AG04450 (cell line): Measurements from ENCODE around the gene MEOX1. TPM values are rescaled to one million over a fixed set of nuclear protein-coding genes. Genes with fewer than 3 reads are reported as not detected.

ENCODE experiments used
- CTCF ChIA-PET: fragments of 300-600, 350-600 bp; formaldehyde crosslinking; extraction: SDS; loops from one replicate; lab custom pipeline; 2022; ENCODE audit warnings: antibody characterized with exemption, inconsistent platforms; lab: Charles Lee
- POLR2A ChIA-PET: fragments of 350-600 bp; formaldehyde crosslinking; extraction: SDS; loops from one replicate; lab custom pipeline; 2021; ENCODE audit warnings: antibody characterized with exemption, inconsistent platforms; lab: Yijun Ruan, JAX
- DNase-seq: peaks from one replicate; pipeline ENCODE4 v3.0.0-alpha.2; 2011; ENCODE audit warnings: low read depth, low spot score
- H3K27ac ChIP-seq: one replicate; pipeline ENCODE4 v1.5.1; 2012; ENCODE audit warnings: low read depth, low read length, control low read depth
- H3K27me3 ChIP-seq: one replicate; pipeline ENCODE4 v1.6.0; 2012; ENCODE audit warnings: low read length; ENCODE audit not compliant: control insufficient read depth, insufficient read depth
- H3K4me3 ChIP-seq: 2 replicates; pipeline ENCODE4 v1.5.1; 2011; ENCODE audit warnings: mild to moderate bottlenecking, low read depth, low read length, control low read depth
- H3K9me3 ChIP-seq: 2 replicates; pipeline ENCODE4 v1.5.1; 2012; ENCODE audit warnings: low read length; ENCODE audit not compliant: control insufficient read depth, insufficient read depth
- polyA plus RNA-seq: library from polyadenylated mRNA; depleted of rRNA; stranded (reverse); fragments of >200 nt; gene quantifications from 2 replicates; pipeline ENCODE4 v1.2.3, GENCODE V29; 2011
- TF ChIP-seq, protein P1 (sequence below): IDR thresholded peaks from 2 replicates; pipeline ENCODE4 v1.5.1; 2011; ENCODE audit warnings: low read depth, low read length, control low read depth, inconsistent platforms

Gene MEOX1
- polyA plus RNA-seq, 1 experiment: 0.07 TPM

DNA sequence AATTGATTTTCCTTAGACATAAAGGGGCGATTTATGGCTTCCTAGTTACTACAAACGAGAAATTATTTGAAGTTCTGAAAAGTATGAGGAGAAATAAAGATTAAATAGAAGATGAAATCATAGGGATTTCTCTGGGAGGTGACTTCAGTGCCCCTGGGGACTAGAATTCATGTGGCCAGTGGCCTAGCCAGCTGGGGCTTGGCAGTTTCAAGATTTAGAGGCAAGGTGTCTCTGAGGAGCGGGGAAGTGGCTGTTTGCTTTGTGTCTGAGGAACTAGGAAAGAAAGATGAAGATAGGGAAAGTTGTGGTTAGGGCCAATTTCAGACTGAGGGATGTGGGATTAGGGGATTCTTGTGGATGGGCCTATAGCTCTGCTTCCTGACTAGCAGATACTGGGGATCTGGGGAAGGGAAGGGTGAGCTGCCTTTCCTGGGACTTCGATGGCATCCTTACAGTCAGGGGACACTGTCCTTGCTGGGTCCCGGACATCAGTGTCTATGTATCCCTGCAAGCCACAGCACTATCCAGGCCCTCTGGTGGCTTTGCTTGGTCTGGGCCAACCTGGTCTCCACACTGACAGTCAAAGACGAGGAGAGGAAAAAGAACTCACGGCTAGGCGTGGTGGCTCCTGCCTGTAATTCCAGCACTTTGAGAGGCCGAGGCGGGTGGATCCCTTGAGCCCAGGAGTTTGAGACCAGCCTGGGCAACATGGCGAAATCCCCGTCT lies 22.4 kb upstream of the MEOX1 start:
- Histone ChIP-seq H3K9me3 (no peaks in the 10 kb centered on the region), H3K27ac (no peak overlapping the region), H3K27me3 (peaks cover 30% of the 10 kb centered on the region), H3K4me3 (no peak overlapping the region)
- CTCF ChIA-PET: interaction anchor here (0.5 to 1.1 kb wide), 4 partner anchors 10 to 153 kb away, joined by 3 to 5 read pairs (median 4); no protein-coding TSS in a partner anchor
- POLR2A ChIA-PET: no interaction called here
- TF ChIP-seq, protein P1, sequence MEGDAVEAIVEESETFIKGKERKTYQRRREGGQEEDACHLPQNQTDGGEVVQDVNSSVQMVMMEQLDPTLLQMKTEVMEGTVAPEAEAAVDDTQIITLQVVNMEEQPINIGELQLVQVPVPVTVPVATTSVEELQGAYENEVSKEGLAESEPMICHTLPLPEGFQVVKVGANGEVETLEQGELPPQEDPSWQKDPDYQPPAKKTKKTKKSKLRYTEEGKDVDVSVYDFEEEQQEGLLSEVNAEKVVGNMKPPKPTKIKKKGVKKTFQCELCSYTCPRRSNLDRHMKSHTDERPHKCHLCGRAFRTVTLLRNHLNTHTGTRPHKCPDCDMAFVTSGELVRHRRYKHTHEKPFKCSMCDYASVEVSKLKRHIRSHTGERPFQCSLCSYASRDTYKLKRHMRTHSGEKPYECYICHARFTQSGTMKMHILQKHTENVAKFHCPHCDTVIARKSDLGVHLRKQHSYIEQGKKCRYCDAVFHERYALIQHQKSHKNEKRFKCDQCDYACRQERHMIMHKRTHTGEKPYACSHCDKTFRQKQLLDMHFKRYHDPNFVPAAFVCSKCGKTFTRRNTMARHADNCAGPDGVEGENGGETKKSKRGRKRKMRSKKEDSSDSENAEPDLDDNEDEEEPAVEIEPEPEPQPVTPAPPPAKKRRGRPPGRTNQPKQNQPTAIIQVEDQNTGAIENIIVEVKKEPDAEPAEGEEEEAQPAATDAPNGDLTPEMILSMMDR: no peak
- no peak for DNase-seq

DNA sequence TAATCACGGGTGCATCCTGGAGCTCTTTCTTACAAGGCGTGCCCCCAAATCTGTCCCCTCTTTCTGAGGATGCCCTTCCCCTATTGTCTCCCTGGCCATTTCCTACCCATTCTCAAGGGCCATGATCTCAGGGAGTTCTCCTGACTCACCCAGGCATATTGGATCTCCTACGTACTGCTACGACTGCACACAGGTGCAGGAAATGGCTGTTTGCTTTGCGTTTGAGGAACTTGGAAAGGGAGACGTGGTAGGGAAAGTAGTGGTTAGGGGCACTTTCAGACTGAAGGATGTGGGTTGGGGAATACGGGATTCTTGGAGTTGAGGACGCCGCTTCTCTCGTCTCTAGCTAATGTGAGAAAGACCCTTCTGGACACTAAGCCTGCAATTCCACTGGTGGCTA lies 18.7 kb upstream of the MEOX1 start:
- no peak overlapping the region for H3K27ac ChIP-seq
- TF ChIP-seq, protein P1: no peak
- H3K4me3 ChIP-seq: no peak overlapping the region
- ChIA-PET POLR2A (no interaction called here), CTCF (interaction anchor here (0.7 to 1.4 kb wide), 3 partner anchors 11 to 161 kb away, joined by 3 to 7 read pairs (median 5); no protein-coding TSS in a partner anchor)
- H3K9me3 ChIP-seq: no peaks in the 10 kb centered on the region
- peaks cover 14% of the 10 kb centered on the region for H3K27me3 ChIP-seq
- no peak for DNase-seq

DNA sequence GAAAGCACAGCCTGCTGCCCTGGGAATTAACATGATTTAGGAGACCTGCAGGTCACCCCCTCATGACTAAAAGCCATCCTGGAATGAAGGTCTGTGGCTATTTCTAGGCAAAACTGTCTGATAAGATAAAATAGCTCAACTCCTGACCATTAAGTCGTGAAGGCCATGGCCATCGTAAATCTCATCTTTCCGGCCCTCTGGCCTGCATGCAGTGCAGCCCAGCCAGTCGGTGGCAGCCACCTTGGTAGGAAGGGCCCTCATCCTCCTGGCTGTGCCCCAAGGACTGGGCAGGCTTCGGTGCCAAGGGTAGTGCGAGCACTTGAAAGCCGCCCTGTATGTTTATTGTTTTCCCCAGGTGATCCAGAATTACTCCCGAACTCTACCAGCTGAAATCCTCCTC lies 18.2 kb upstream of the MEOX1 start:
- Histone ChIP-seq H3K9me3 (no peaks in the 10 kb centered on the region), H3K27ac (no peak overlapping the region), H3K4me3 (no peak overlapping the region), H3K27me3 (peaks cover 14% of the 10 kb centered on the region)
- DNase-seq: no peak
- TF ChIP-seq, protein P1: no peak
- POLR2A ChIA-PET: no interaction called here
- CTCF ChIA-PET: interaction anchor here (0.7 to 1.4 kb wide), 4 partner anchors 10 to 160 kb away, joined by 3 to 7 read pairs (median 4); no protein-coding TSS in a partner anchor

DNA sequence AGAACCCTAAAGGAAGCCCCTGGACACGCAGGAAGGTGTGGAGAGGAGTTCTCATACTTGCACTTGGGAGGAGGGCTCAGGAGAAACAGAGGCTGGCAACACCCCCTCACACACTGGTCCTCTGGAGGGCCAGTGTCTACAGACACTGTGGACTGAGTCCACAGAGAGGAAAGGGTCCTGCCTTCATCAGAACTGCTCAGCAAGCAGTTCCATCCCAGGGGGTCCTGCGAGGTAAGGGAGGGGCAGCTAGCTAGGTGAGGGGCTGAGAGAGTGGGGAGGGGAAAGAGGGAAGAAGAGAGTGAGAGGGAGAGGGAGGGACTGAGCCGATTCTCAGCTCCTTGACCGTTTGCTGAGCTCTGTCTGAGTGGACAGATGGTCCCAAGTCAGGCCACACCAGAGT lies 17.7 kb upstream of the MEOX1 start:
- ChIA-PET CTCF (interaction anchor here (0.7 to 1.4 kb wide), 5 partner anchors 10 to 160 kb away, joined by 3 to 7 read pairs (median 5); no protein-coding TSS in a partner anchor), POLR2A (no interaction called here)
- no peak overlapping the region for H3K4me3 ChIP-seq
- TF ChIP-seq, protein P1: no peak
- H3K27ac ChIP-seq: no peak overlapping the region
- H3K27me3 ChIP-seq: peaks cover 14% of the 10 kb centered on the region
- DNase-seq: no peak
- H3K9me3 ChIP-seq: no peaks in the 10 kb centered on the region

DNA sequence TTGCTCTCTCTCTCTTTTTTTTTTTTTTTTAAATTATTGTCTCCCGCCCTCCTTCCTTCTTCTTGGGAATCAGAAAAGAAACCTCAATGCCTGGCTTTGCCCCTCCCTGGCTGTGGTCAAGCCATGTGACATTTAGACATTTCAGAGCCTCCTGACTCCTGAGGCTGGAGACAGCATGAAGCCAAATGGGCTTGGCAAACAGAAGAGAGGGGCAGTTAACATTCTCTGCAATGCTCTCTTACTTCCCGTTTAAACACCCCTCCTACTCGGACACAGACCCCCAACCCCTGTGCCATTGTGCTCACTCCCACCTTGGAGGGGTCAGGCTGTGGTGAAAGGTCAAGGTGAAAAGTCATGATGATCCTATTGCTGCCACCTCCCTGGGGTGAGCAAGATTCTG lies 14.7 kb upstream of the MEOX1 start:
- H3K4me3 ChIP-seq: no peak overlapping the region
- no peaks in the 10 kb centered on the region for H3K9me3 ChIP-seq
- TF ChIP-seq, protein P1: no peak
- DNase-seq: no peak
- peaks cover 10% of the 10 kb centered on the region for H3K27me3 ChIP-seq
- H3K27ac ChIP-seq: no peak overlapping the region
- POLR2A ChIA-PET: no interaction called here
- CTCF ChIA-PET: interaction anchor here (0.6 to 1.9 kb wide), 6 partner anchors 58 to 1450 kb away, joined by 3 to 8 read pairs (median 3); partner anchors contain the start of gene PSME3
